ENCODE results near the gene MOV10. TPM values are rescaled to one million over a fixed set of nuclear protein-coding genes. Genes with fewer than 3 reads are reported as not detected.

The MOV10 gene
- total RNA-seq, 1 donor from 2014 or later = 53.0 TPM

DNA sequence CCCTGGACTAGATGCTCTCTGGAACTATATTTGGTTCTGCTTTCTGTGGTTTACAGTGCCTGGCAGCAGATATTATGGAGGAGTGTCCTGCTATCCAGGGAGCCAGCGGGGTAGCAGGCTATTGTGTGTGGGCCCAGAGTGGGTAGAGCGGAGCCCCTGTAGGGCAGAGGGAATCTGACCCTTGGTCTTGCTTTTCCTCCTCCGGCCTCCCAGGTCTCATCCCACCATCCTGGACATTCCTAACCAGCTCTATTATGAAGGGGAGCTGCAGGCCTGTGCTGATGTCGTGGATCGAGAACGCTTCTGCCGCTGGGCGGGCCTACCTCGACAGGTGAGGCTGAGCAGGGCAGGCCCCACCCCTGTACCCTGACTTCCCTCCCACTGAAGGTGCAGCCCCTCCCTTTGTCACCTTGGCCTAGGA is 23.3 kb downstream of the MOV10 start:
- no peak overlapping the region for H3K4me3 ChIP-seq
- H3K36me3 ChIP-seq = peaks cover 0 to 43% of the 10 kb centered on the region in 2 donors
- H3K27me3 ChIP-seq = no peaks in the 10 kb centered on the region
- H3K4me1 ChIP-seq = peaks cover 50% of the 10 kb centered on the region
- no peak for DNase-seq (ENCODE audit: extremely low spot score in 2 of 2)
- TF ChIP-seq POLR2A (IDR thresholded peaks at IDR 0.05) = no peak
- no peak for TF ChIP-seq POLR2AphosphoS5 (IDR thresholded peaks at IDR 0.05; ENCODE audit: insufficient read depth in 1 of 2, low read depth in 1 of 2)
- TF ChIP-seq, protein P1, sequence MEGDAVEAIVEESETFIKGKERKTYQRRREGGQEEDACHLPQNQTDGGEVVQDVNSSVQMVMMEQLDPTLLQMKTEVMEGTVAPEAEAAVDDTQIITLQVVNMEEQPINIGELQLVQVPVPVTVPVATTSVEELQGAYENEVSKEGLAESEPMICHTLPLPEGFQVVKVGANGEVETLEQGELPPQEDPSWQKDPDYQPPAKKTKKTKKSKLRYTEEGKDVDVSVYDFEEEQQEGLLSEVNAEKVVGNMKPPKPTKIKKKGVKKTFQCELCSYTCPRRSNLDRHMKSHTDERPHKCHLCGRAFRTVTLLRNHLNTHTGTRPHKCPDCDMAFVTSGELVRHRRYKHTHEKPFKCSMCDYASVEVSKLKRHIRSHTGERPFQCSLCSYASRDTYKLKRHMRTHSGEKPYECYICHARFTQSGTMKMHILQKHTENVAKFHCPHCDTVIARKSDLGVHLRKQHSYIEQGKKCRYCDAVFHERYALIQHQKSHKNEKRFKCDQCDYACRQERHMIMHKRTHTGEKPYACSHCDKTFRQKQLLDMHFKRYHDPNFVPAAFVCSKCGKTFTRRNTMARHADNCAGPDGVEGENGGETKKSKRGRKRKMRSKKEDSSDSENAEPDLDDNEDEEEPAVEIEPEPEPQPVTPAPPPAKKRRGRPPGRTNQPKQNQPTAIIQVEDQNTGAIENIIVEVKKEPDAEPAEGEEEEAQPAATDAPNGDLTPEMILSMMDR (IDR thresholded peaks at IDR 0.05) = no peak
- peak overlapping the region; percentile 99 for H3K27ac ChIP-seq
- H3K9me3 ChIP-seq = no peaks in the 10 kb centered on the region
- intact Hi-C loops (cut with DNase I) = no loop called here

DNA sequence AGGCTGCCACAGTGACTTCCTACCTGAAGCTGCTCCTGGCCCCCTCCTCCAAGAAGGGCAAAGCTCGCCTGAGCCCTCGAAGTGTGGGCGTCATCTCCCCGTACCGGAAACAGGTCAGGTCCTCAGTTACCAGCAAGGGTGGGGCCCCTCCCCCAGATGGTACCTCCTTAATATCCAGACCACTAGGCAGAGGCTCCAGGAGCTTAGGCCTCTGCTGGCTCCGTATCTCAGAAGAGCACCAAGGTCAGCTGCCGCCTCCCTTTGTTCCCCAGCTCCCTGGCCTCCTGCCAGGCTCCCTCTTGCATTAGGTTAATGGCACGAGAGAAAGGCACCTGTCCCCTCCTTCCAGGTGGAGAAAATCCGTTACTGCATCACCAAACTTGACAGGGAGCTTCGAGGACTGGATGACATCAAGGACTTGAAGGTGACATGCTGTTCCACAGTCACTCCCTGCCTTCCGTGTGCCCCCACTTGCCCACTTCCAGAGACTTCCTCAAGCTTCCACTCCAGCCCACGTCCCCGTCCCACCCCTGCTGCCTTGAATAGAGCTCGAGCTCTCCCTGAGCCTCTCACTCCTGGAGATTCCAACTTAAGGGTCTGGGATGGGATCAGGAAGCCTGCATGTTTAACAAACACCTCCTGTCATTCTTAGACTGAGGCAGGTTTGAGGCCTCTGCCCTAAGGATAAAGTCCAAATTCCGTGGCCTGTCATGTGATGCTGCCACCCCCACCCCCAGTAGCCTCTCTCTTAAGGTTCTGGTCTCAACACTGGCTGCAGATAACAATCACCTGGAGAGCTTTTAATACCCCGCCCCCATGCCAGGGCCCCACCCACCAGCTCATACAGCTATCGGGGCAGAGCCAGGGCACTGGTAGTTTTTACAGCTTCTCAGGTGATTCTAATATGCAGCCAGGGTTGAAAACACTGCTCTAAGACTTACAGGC is 24.2 kb downstream of the MOV10 start:
- no peaks in the 10 kb centered on the region for H3K27me3 ChIP-seq
- intact Hi-C loops (cut with DNase I) = no loop called here
- TF ChIP-seq POLR2A (IDR thresholded peaks at IDR 0.05) = no peak
- TF ChIP-seq POLR2AphosphoS5 (IDR thresholded peaks at IDR 0.05; ENCODE audit: insufficient read depth in 1 of 2, low read depth in 1 of 2) = no peak
- TF ChIP-seq, protein P1 (IDR thresholded peaks at IDR 0.05) = no peak
- peaks cover 58% of the 10 kb centered on the region for H3K4me1 ChIP-seq
- peak in 1 of 2 donors; percentile 87 for DNase-seq (ENCODE audit: extremely low spot score in 2 of 2)
- no peak overlapping the region for H3K4me3 ChIP-seq
- no peaks in the 10 kb centered on the region for H3K9me3 ChIP-seq
- H3K27ac ChIP-seq = peak overlapping the region; percentile 99
- peaks cover 0 to 42% of the 10 kb centered on the region in 2 donors for H3K36me3 ChIP-seq

DNA sequence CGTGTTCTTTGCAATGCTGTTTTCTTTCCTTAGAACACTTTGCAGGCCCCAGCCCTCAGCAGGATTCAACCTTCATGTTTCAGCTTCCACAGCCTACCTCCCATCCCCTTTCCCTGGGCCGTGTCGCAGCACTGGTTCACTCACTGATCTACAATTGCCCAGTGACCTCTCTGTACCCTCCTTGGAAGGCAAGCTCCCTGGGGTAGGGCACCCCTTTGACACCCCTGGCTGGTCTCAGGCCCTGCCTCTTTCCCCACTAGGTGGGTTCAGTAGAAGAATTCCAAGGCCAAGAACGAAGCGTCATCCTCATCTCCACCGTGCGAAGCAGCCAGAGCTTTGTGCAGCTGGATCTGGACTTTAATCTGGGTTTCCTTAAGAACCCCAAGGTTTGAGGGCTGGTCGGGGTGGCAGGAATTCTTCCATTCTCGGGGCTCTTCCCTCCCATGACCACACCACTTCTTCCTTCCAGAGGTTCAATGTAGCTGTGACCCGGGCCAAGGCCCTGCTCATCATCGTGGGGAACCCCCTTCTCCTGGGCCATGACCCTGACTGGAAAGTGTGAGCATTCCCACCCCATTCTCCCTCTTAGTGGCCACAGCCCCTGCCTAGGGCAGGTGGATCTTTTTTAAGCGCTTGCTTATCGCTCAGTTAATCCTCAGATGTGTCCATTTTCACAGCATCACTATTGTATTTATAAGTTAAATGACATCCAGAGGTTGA is 25.1 kb downstream of the MOV10 start:
- peaks cover 68% of the 10 kb centered on the region for H3K4me1 ChIP-seq
- peak overlapping the region in 1 of 2 donors; percentile 12 for H3K4me3 ChIP-seq
- peaks cover 0 to 35% of the 10 kb centered on the region in 2 donors for H3K36me3 ChIP-seq

DNA sequence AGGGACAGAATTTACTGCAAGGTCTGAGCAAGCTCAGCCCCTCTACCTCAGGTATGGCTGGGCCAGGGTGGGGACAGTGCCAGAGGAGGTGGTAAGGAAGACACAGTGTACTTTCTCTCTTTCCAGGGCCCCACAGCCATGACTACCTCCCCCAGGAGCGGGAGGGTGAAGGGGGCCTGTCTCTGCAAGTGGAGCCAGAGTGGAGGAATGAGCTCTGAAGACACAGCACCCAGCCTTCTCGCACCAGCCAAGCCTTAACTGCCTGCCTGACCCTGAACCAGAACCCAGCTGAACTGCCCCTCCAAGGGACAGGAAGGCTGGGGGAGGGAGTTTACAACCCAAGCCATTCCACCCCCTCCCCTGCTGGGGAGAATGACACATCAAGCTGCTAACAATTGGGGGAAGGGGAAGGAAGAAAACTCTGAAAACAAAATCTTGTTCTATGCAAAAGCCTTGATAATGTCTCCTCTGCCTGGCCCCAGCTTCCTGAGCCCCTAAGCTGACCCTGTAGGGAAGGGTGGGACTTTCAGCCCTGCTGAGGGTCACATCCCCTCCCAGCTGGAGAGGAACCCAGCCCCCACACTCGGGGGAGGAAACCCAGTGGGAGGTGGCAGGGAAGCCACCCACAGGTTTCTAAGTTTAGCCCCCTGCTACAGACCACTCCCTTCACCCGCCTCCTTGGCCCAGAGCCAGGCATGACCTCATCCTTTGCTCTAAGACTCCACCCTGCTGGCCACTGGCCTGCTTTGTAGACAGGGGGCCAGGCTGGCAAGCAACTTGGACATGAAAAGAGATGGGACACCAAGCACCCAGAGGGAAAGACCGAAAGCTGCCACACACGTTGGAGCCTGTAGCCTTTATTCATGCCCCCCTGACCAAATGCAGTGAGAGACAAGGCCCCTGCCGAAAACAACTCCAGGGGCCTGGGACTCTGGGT is 26.1 kb downstream of the MOV10 start:
- H3K27ac ChIP-seq = peak overlapping the region; percentile 99
- no peaks in the 10 kb centered on the region for H3K27me3 ChIP-seq
- intact Hi-C loops (cut with DNase I) = no loop called here
- TF ChIP-seq POLR2AphosphoS5 (IDR thresholded peaks at IDR 0.05; ENCODE audit: insufficient read depth in 1 of 2, low read depth in 1 of 2) (peak; percentile 88 to 91), POLR2A (IDR thresholded peaks at IDR 0.05) (peak in 1 of 2 donors; percentile 4)
- TF ChIP-seq, protein P1 (IDR thresholded peaks at IDR 0.05) = no peak
- DNase-seq (ENCODE audit: extremely low spot score in 2 of 2) = peak in 1 of 2 donors; percentile 98
- H3K4me1 ChIP-seq = peaks cover 76% of the 10 kb centered on the region
- peaks cover 0 to 26% of the 10 kb centered on the region in 2 donors for H3K36me3 ChIP-seq
- H3K9me3 ChIP-seq = no peaks in the 10 kb centered on the region
- peak overlapping the region in 1 of 2 donors; percentile 12 for H3K4me3 ChIP-seq

More for the DNA sequence above, 25.1 kb downstream of the MOV10 start:
- TF ChIP-seq POLR2A (IDR thresholded peaks at IDR 0.05) = no peak
- no peak for TF ChIP-seq POLR2AphosphoS5 (IDR thresholded peaks at IDR 0.05; ENCODE audit: insufficient read depth in 1 of 2, low read depth in 1 of 2)
- Histone ChIP-seq H3K27me3 (no peaks in the 10 kb centered on the region), H3K27ac (peak overlapping the region; percentile 99), H3K9me3 (no peaks in the 10 kb centered on the region)
- peak in 1 of 2 donors; percentile 88 for DNase-seq (ENCODE audit: extremely low spot score in 2 of 2)
- intact Hi-C loops (cut with DNase I) = no loop called here
